HAP-1 (cell line): ENCODE data around the gene HEPACAM.

Experiments
- DNase-seq, 2 experiments: peaks; one replicate each; pipeline ENCODE4 v3.0.0-alpha.2; 2016 to 2020; ENCODE audit warnings: low spot score in 2 of 2
- H3K27me3 ChIP-seq: fragments of 250-450 bp; sonication (Bioruptor Pico); 2 replicates; pipeline ENCODE4 v1.5.1; 2020; ENCODE audit warnings: low read depth, mild to moderate bottlenecking, moderate library complexity
- H3K36me3 ChIP-seq: fragments of 250-450 bp; sonication (Bioruptor Pico); replicated peaks from 2 replicates; pipeline ENCODE4 v1.5.1; 2020; ENCODE audit warnings: mild to moderate bottlenecking
- H3K4me1 ChIP-seq: fragments of 250-450 bp; sonication (Bioruptor Pico); 2 replicates; pipeline ENCODE4 v1.5.1; 2020; ENCODE audit warnings: mild to moderate bottlenecking
- H3K4me3 ChIP-seq: fragments of 250-450 bp; sonication (Bioruptor Pico); 2 replicates; pipeline ENCODE4 v1.5.1; 2020; ENCODE audit warnings: mild to moderate bottlenecking, moderate library complexity
- H3K9me3 ChIP-seq: fragments of 250-450 bp; sonication (Bioruptor Pico); 2 replicates; pipeline ENCODE4 v1.5.1; 2020; ENCODE audit warnings: mild to moderate bottlenecking, moderate library complexity
- in situ Hi-C: fragments of 300-500 bp; cut with MboI; formaldehyde crosslinking; loops from 3 replicates; pipeline ENCODE4 v1.14.3; 2020; ENCODE audit warnings: low sequenced_read_pairs, inconsistent platforms, mixed read lengths

The HEPACAM gene

DNA sequence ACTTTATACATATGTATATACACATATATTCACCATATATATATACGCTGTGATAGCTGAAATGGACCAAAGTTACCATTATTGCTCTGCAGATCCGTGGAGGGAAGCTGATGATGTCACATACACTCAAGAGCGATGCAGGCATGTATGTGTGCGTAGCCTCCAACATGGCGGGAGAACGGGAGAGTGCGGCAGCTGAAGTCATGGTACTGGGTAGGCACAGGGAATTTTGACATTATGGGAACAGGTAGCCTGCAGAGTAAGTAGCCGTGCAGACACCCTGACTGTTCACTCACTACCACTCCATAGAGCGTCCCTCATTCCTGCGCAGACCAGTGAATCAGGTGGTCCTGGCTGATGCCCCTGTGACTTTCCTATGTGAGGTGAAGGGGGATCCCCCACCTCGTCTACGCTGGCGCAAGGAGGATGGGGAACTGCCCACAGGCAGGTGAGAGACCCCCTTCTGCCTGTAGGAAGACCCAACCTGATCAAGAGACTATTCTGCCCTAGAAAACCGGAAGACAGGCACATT, 65.9 kb downstream of the HEPACAM start:
- H3K36me3 ChIP-seq = no peaks in the 10 kb centered on the region
- H3K9me3 ChIP-seq = no peaks in the 10 kb centered on the region
- in situ Hi-C loops = loop anchor here (10.0 to 25.0 kb wide), 2 partner anchors 225 to 458 kb away; partner anchors contain the start of gene OR8B4
- peaks cover 3% of the 10 kb centered on the region; the same call in 1 of the 2 replicates for H3K4me1 ChIP-seq
- peaks cover 75% of the 10 kb centered on the region for H3K27me3 ChIP-seq
- no peak overlapping the region for H3K4me3 ChIP-seq
- no peak for DNase-seq

DNA sequence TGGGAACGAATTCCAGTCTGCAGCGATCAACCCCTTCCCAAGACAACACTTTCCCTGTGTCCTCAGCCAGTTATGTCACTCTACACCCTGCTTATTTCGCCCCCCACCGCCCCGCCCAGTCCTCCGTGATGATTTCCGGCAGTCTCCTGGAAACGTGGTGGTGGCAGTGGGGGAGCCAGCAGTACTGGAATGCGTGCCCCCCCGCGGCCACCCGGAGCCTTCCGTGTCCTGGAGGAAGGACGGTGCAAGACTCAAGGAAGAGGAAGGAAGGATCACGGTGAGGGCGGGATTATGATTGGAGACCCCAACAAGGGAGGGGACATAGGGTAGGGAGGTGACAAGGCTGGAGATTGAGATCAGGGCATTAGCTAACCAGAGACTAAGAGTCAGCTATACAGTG, 66.5 kb downstream of the HEPACAM start:
- no peak for DNase-seq
- Histone ChIP-seq H3K9me3 (no peaks in the 10 kb centered on the region), H3K36me3 (no peaks in the 10 kb centered on the region), H3K27me3 (peaks cover 81% of the 10 kb centered on the region), H3K4me3 (no peak overlapping the region), H3K4me1 (peaks cover 3% of the 10 kb centered on the region; the same call in 1 of the 2 replicates)
- in situ Hi-C loops = loop anchor here (10.0 to 25.0 kb wide), 2 partner anchors 225 to 457 kb away; partner anchors contain the start of gene OR8B4
